ENCODE measurements around the gene FNDC3A.

FNDC3A gene, protein sequence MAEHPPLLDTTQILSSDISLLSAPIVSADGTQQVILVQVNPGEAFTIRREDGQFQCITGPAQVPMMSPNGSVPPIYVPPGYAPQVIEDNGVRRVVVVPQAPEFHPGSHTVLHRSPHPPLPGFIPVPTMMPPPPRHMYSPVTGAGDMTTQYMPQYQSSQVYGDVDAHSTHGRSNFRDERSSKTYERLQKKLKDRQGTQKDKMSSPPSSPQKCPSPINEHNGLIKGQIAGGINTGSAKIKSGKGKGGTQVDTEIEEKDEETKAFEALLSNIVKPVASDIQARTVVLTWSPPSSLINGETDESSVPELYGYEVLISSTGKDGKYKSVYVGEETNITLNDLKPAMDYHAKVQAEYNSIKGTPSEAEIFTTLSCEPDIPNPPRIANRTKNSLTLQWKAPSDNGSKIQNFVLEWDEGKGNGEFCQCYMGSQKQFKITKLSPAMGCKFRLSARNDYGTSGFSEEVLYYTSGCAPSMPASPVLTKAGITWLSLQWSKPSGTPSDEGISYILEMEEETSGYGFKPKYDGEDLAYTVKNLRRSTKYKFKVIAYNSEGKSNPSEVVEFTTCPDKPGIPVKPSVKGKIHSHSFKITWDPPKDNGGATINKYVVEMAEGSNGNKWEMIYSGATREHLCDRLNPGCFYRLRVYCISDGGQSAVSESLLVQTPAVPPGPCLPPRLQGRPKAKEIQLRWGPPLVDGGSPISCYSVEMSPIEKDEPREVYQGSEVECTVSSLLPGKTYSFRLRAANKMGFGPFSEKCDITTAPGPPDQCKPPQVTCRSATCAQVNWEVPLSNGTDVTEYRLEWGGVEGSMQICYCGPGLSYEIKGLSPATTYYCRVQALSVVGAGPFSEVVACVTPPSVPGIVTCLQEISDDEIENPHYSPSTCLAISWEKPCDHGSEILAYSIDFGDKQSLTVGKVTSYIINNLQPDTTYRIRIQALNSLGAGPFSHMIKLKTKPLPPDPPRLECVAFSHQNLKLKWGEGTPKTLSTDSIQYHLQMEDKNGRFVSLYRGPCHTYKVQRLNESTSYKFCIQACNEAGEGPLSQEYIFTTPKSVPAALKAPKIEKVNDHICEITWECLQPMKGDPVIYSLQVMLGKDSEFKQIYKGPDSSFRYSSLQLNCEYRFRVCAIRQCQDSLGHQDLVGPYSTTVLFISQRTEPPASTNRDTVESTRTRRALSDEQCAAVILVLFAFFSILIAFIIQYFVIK

DNA sequence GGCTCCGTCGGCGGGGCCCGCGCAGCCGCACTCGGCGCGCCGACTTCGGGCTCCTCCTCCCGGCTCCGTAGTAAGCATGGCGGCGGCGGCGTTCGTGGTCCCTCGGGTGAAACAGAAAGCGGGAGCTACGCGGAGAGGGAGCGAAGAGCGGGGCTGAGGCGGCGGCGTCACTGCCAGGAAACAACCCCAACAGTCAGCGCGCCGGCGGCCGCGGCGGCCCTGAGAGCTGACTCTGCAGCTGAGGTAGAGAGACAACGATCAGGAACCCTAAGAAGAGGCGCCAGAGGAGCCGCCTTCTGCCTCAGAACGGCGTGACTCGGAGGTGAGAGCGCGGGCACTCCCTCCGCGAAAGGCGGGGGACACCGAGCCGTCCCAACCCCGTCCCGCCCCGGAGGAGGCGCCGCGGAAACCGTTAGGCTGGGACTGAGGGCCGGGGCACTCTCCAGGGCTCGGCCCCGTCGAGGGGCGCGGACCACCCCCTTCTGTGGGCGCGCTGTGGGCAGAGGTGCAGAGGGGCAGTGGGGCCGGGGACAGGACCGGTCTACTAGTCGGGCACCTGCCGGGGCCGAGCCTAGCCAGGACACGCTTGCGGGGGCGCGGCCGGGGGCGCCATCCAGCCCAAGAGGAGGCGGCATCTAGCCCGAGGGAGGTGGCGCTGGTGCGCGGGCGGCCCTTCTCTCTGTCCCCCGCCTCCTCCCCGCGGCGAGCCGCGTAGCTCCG lies at the start of gene FNDC3A:
TSS of gene FNDC3A (plus strand) at position 57 of the 720 bp plus-strand sequence. CDS start 30,279 bp downstream, outside the sequence.
- peak; percentile 87 for DNase-seq (ENCODE audit: low read depth)

DNA sequence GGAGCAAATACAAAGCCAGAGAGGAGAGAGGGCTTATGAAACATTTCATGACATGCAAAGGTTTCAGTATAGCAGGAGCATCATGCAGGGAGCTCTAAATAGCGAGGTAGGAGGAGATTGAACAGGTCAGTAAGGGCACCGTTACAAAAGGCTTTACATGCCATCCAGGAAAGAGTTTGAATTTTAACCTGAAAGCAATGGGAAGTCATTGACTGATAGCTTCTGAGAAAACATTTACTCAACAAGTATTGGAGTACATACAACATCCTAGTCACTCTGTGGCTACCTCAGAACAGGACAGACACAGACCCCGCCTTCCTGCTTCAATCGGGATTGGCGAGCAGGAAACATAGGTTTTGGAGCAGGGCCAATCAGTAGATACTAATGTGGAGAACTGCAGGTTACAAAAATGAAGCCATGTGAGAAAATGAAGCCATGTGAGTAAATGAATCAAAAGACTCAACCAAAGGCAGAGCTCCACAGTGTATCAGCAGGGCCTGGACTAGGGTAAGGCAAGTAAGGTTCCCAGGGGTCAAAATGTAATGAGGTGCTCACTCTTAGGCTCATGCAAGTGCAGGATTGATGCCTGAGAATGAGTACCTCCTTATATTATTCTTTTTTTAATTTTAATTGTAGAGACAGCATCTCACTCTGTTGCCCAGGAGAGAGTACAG lies 46.8 kb upstream of the FNDC3A start:
- DNase-seq (ENCODE audit: low read depth), result no peak

DNA sequence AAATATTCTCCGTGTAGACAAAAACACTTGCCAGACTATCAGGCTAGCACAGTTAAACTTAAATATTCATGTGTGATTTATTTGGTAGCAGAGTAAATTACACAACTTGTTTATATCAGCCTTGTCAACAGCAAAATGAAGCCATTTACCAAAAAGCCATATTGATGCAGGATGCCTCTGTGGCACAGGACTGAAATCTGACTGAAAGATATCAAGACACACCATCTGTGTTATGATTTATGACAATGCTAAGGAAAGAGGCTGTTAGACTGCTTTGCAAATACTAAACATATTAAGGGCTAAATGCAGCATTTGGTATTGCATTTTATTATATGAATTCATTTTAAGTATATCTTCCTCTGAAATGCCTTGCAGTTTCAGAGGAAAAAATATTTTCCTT lies 44.8 kb upstream of the FNDC3A start:
- DNase-seq (ENCODE audit: low read depth), result no peak

DNA sequence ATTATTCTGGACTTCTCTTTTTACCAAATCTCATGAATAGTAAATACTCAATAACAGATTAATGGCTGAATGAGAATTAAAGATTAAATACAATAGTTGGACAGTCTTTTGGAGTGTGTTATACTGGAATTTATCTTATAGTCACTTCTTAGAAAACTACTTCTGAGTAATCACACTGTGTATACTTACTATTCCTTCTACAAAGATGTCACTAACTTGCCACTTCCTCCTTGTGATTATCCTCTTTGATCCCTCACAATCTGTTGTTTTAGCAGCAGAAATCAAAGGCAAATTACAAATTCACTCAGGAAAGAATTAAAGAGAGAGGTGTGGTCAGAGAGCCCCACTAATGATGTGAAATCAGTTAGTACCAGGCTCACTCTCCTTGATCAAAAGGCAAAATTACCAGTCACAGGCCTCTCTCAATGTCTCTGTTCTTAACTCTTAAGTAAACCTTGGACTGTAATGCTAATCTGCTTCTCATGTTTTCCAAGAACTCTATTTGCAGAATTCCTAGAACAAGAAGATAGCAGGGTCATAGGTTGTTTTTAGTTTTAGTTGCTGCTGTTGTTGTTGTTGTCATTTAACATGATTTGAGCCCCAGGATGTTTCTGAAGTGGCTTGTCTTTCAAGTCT lies 37.3 kb upstream of the FNDC3A start:
- no peak for DNase-seq (ENCODE audit: low read depth)

DNA sequence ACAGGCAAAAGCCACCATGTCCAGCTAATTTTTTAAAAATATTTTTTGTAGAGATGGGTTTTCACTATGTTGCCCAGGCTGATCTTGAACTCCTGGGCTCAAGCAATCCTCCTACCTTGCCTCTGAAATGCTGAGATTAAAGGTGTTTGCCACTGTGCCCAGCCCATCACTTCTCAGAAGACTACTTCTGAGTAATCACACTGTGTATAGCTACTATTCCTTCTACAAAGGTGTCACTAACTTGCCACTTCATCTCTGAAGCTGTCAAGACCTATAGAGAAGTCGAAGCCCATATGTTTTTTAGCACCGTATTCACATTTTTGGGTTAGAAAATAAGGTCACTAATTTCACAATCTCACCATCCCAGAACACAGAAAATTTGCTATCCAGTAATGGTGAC lies 36.0 kb upstream of the FNDC3A start:
- DNase-seq (ENCODE audit: low read depth), result no peak

DNA sequence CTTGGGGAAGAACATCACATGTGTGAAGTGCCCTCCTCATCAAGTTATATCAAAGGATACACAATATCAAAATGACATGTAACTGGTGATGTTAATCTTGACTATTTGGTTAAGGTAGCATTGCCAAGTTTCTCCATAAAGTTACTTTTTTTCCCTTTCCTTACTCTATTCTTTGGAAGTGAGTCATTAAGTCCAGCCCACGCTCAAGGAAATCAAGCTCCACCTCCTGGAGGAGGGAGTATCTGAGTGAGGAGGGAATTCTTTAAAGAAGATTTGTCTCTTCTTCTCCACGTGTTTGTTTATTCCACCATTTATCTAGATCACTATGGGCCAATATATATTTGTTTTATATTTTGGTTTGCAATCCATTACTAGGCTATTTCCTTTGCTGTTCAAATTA lies 33.6 kb upstream of the FNDC3A start:
- DNase-seq (ENCODE audit: low read depth), result peak; percentile 70

DNA sequence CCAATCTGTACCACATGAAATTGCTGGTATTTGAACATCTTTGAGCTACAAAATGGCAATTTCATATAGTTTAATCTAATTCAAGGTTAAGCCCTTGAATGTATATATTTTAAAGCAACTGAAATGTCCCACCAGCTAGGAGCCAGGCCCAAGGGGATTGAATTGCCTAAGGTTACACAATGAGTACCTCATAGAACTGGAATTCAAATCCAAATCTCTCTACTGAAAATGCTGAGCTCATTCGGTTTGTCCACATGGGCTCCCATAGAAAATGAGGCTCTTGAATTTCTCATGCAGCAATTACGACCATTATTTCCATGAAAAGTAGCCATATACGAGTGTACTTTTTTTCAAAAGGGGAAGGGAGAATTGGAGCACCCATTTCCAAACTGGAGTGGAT lies 31.5 kb upstream of the FNDC3A start:
- DNase-seq (ENCODE audit: low read depth), result peak; percentile 4

DNA sequence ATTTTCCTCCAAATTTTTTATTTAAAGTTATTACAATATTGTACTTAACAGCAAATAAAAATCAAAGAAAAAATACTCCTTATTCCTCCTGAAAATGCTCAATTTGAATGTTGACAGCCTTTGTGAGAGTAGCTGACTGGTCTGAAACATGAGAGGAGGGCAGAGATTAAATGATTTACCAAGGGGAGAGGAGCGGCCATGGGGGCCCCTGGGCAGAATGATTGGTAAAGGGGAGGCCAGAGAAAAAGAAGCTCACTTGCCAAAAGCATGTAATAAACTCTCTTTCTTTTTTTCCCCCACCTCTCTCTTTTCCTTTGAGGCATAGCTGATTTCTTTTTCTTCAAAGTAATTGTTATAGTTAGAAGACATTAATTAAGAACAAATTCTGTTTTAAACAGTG lies 30.1 kb upstream of the FNDC3A start:
- DNase-seq (ENCODE audit: low read depth), result no peak

DNA sequence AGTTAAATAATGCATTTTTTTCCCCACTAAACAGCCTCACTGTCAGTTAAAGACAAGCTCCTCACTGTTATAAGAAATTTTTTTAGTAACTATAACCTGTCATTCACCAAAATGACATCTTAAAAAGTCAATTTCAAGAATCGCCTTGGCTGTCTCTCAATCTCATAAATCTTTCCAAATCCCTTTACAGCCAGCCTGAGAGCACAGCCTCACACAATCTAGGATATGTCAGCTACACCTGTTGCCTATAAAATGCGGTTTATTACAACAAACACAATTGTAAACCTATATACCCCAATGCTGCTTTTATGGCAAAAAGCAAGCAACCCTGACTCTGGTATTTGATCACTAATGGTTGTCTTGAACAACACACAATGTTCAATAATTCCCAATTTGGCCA lies 29.5 kb upstream of the FNDC3A start:
- DNase-seq (ENCODE audit: low read depth), result no peak

DNA sequence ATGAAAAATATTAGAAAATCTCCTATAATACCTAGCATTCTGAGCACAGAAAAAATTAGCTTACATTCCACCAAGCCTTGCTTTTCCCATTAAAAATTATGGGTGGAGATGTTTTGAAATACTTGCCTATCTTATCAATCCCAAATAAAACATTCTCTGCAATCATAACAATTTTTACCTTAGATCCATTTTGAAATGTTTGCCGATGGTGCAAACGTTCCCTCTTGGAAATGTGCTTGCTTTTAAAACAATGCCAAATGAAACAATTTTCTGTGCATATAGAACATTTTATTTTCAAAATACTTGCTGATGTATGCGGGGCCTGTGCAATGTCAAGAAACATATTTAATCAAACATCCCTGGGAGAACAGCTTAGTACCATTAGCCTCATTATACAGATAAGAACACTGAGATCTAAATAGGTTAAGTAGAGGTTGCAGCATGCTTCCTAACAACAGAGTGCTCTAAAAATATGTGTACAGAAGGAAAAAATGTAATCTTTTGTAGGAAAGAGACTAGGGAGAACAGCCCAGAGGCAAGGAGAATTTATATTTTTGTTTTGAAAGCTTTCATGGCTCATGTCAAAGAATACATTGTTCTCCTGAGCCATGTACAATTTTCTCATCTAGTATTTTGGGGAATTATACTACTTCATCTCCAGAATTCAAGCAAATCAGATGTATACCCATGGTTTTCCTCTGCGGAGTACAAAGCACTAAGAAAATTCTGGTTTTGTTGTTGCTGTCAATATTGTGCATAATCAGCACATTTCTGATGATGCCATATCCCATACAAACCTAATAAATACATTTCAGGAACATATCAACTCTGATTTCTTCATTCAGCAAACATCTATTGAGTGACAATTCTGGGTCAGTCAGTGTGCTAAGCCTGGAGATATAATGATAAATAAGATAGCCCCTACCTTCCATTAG lies 25.9 kb upstream of the FNDC3A start:
- no peak for DNase-seq (ENCODE audit: low read depth)

DNA sequence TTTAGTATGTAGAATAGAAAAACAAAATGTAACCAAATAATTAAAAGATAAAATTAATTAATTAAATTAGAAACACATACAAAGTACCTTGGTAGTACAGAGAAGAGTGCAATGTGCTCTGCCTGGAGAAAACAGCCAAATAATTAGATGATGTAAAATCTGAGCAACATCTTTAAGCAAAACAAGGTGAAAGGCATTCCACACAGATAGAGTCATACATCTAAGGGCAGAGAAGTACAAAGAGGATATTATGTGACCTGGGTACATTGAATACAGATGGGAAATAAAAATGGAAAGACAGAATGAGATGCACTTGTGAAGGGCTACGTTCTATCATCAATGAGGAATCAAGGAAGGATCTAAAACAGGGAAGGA lies 25.2 kb upstream of the FNDC3A start:
- peak; percentile 6 for DNase-seq (ENCODE audit: low read depth)

DNA sequence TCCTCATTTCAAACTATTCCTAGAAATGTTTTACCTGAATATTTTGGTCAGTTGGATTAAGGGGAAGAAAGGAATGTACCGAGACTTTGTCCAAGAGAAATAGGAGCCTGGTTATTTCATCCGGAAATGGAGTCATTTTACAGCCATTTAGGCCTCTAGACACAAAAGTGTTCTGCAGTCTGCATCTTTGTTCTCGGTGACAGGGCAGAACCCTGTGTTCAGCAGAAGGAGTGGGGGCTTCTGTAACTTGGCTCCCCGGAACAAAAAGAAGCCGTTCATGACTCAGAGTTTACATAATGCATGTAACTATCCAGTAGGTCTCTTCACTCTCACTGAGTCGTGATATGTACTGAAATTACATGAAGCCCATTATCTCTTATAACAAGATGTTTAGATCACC lies 21.6 kb upstream of the FNDC3A start:
- DNase-seq (ENCODE audit: low read depth), result peak; percentile 76

DNA sequence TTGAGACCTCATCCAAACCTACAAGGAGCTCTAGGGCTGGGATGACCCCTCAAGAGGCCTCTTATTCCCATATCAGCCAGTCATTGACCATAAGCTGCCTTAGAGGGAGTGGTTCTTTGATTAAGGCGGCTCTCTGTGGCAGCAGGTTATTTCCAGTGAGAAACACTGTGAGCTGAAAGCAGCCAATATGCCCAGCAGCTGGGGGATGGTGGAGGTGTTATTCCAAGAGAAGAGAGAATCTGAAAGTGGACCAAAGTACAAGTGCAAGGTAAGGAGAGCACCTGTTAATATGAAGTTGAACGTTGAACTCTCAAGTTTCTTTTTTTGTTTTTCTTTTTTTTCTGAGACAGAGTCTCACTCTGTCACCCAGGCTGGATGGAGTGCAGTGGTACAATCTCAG lies 20.2 kb upstream of the FNDC3A start:
- DNase-seq (ENCODE audit: low read depth), result no peak

DNA sequence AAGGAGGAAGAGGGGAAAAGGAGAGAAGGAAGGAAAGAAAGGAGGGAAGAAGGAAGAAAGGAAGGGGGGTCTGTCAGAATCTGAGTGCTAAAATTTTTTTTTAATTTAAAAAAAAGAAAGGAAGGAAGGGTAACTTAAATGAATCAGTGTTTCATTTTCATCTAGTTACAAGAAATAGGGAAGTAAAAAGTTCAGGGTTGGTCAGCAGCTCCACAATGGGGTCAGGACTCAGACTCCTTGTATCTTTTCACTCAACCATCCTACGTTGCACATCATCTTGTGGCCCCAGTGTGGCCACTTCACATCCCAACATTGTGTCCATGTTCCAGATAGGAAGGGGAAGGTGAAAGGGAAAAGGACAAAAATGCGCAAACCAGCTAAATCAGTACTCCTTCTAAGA lies 14.3 kb upstream of the FNDC3A start:
- no peak for DNase-seq (ENCODE audit: low read depth)

DNA sequence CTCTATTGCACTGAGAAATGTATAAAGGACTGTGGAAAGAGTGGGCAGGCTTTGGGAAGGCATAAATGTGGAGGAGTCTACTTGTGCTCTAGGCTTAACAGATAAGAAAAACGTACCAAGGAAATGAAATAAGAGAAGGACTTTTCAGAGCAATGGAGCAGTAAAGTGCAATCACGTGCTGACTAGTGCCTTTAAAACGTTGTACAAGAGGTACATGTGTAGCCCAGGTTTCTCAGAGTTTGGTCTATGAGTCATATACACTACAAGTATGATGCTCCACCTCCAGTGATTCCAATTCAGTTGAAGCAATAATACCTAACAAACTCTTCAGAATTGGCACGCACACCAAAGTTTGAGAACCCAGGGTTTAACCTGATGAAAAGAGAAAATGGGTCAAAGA lies 13.4 kb upstream of the FNDC3A start:
- peak; percentile 10 for DNase-seq (ENCODE audit: low read depth)

DNA sequence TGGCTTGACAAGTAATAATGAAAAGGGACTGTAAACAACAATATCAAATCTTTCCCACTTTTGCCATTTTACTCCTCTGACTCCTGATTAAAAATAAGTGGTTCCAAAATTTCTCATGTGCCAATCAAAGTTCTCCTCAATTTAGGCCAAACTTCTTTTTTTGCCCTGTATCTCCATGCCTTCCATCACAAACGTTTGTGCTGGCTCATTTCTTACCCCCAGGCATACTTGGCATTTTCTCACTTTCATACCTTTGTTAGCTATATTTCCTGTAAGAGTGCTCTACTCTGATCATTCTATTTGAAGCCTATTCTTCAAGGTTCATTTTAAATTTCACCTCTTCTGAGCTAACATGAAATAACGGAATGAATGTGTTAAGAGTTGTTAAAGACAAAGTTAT lies 10.0 kb upstream of the FNDC3A start:
- no peak for DNase-seq (ENCODE audit: low read depth)

DNA sequence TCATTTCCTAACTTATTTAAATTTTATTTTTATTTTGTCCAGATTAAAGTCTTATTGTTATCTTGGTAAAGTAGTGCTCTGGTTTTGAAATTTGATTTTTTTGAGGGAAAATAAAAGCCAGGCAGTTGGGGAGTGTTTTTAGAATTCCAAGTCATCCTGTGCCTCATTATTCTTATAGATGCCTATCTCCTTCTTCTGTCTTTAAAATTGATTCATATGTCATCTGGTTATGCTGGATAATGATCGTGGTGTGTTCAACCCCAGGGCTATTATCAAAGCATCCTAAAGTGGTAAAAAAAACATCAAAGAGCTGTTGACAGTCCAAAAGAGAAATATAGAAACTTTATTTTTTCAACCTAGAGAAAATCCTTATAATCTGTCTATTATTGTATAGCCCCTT lies 6.0 kb upstream of the FNDC3A start:
- DNase-seq (ENCODE audit: low read depth), result no peak

DNA sequence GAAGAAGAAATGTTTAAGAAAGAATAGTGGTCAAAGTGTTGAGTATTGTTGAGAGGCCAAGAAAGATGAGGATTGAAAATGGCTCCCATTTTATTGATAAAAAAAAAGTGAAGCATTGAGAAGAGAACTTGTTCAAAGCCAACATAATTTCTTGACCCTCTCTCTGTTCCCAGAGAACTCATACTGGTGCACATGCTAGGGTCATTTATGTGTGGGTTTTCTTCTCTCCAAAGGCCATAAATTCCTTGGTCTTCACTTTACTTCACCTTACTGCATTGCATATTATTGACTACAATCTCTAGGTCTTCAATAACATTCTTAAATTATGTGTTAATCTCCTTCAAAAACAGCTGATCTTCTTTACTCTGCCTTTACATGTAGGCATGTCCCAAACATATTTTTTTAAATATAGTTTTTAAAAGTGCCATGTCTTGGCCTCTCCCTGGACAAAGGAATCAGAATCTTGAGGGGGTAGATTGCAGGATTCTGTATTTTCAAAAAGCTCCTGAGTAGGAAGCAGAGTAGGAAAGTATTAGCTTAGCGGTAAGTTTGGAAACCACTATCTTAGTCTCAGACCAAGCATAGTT lies 1.8 kb upstream of the FNDC3A start:
- DNase-seq (ENCODE audit: low read depth), result no peak

DNA sequence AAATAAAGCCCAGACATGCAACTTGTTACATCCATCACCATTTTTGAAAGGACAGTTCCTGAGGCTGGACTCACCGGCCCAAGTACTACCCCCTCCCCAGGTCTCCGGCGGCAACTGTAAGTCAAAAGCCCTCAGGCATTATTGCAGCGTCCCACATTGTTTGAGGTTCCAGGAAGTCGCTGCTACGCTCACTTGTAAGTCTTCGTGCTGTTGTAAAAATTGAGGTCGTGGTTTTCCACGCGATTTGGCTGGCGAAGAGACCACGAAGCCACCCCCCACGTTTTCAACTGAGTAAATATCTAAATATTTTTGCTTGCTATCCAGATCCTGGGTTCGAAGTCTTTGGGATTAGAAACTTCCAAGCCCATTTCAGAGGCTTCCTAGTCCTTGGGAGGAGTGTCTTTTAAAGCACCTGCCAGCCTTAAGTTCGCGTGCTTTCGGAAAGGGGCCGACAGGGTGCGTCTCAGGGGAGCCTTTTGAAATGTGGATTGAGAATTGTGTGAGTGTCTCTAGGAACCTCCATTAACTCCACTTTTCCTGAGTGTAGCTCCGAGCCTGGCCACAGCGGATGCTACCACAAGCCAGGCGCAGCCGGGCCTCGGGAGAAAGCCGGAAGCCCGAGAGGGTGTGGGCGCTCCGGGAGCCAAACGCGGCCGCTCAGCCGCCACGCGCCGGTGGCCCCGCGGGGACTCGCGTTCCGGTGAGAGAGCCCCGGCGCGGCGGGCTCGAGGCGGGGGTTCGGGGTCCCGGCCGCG lies 434 bp upstream of the FNDC3A start:
- DNase-seq (ENCODE audit: low read depth), result peak; percentile 67
